K562 (cell line): Measurements from ENCODE around the gene CALHM3. TPM values are rescaled to one million over a fixed set of nuclear protein-coding genes. Genes with fewer than 3 reads are reported as not detected.

Experiments
- ATAC-seq: fragments of 200-7000 bp; cut with Tn5 transposase; 3 replicates; pipeline ENCODE4 v1.9.1; 2020; ENCODE audit warnings: moderate library complexity
- BruUV-seq: library from RNA; stranded (reverse); fragments of 400-500 nt; replicated peaks from 2 replicates; lab custom pipeline; 2021; lab: Mats Ljungman, UMichigan
- CTCF ChIA-PET: fragments of 300-600 bp; formaldehyde crosslinking; extraction: SDS; loops from one replicate; lab custom pipeline; 2021; ENCODE audit warnings: low intra/inter-chr PET ratio; lab: Yijun Ruan, JAX
- POLR2A ChIA-PET: fragments of 300-600, 350-650 bp; sonication (Branson Sonifier 250); formaldehyde crosslinking; extraction: SDS; loops from one replicate; lab custom pipeline; 2021; ENCODE audit warnings: antibody characterized with exemption, inconsistent platforms; lab: Yijun Ruan, JAX
- DNase-seq, 4 experiments: peaks; one replicate each; pipeline versions ENCODE4 v3.0.0 to v3.0.0-alpha.2; 2011 to 2018; ENCODE audit warnings: low spot score in 3 of 4, mixed read lengths in 3 of 4; ENCODE audit errors: extremely low read depth in 1 of 4
- FAIRE-seq: peaks from 2 replicates; lab custom pipeline; 2011; peaks lifted over from hg19 to GRCh38; lab: Jason Lieb, UNC
- H2AFZ ChIP-seq: 2 replicates; pipeline ENCODE4 v1.6.0; 2011; ENCODE audit warnings: low read depth, low read length, control low read depth, inconsistent platforms
- H3K27ac ChIP-seq: fragments of 200-600 bp; 3 replicates; pipeline ENCODE4 v1.8.0; 2011; ENCODE audit warnings: low read depth, mild to moderate bottlenecking, control low read depth, inconsistent platforms, low read length, moderate library complexity, mixed read lengths; ENCODE audit errors: extremely low read depth
- H3K27me3 ChIP-seq, 2 experiments: fragments of 300-600 bp in 1 of 2; 2 replicates in 1 of 2; 3 replicates in 1 of 2; pipeline versions ENCODE4 v1.6.0 to v1.8.0; 2011; ENCODE audit warnings: inconsistent platforms in 2 of 2, low read length in 2 of 2, mild to moderate bottlenecking in 1 of 2, mixed read lengths in 1 of 2, moderate library complexity in 1 of 2; ENCODE audit not compliant: control insufficient read depth in 2 of 2, insufficient read depth in 2 of 2
- H3K36me3 ChIP-seq: fragments of 300-600 bp; 3 replicates; pipeline ENCODE4 v1.8.0; 2011; ENCODE audit warnings: mild to moderate bottlenecking, low read length, inconsistent platforms; ENCODE audit not compliant: control insufficient read depth, insufficient read depth
- H3K4me1 ChIP-seq, 2 experiments: fragments of 200-600 bp in 1 of 2; replicated peaks in 1 of 2; 2 replicates in 1 of 2; 3 replicates in 1 of 2; pipeline versions ENCODE4 v1.5.1 to v1.8.0; 2011; ENCODE audit warnings: inconsistent platforms in 2 of 2, low read length in 2 of 2, mild to moderate bottlenecking in 1 of 2, mixed read lengths in 1 of 2, moderate library complexity in 1 of 2; ENCODE audit not compliant: control insufficient read depth in 2 of 2, insufficient read depth in 2 of 2
- H3K4me2 ChIP-seq: 2 replicates; pipeline ENCODE4 v1.6.1; 2011; ENCODE audit warnings: low read length, control low read depth, inconsistent platforms, mixed read lengths; ENCODE audit not compliant: insufficient read depth
- H3K4me3 ChIP-seq: fragments of 200-600 bp; sonication (generic), shearing (Covaris generic); 2 replicates; pipeline ENCODE4 v1.5.1; 2016; ENCODE audit warnings: control low read depth, inconsistent platforms
- H3K79me2 ChIP-seq: fragments of 200-600 bp; 3 replicates; pipeline ENCODE4 v1.8.0; 2011; ENCODE audit warnings: low read length, inconsistent platforms; ENCODE audit not compliant: control insufficient read depth, insufficient read depth
- H3K9ac ChIP-seq, 2 experiments: 2 replicates each; pipeline versions ENCODE4 v1.6.0 to v1.6.1; 2011; ENCODE audit warnings: low read depth in 2 of 2, low read length in 2 of 2, control low read depth in 1 of 2, inconsistent platforms in 1 of 2, mild to moderate bottlenecking in 1 of 2, mixed read lengths in 1 of 2; ENCODE audit not compliant: insufficient read depth in 1 of 2
- H3K9me1 ChIP-seq: one replicate; pipeline ENCODE4 v1.6.0; 2011; ENCODE audit warnings: inconsistent platforms, mild to moderate bottlenecking, low read length, moderate library complexity; ENCODE audit not compliant: control insufficient read depth, insufficient read depth
- H3K9me3 ChIP-seq: replicated peaks from 2 replicates; pipeline ENCODE4 v1.5.1; 2011; ENCODE audit warnings: low read depth, low read length, inconsistent platforms; ENCODE audit not compliant: control insufficient read depth, insufficient read depth
- H4K20me1 ChIP-seq: replicated peaks from 2 replicates; pipeline ENCODE4 v1.6.1; 2011; ENCODE audit warnings: low read length, inconsistent platforms, mixed read lengths; ENCODE audit not compliant: control insufficient read depth, insufficient read depth
- BRD9 ChIP-seq: fragments of 450-650 bp; IDR thresholded peaks from 2 replicates; pipeline ENCODE4 v1.6.1; 2018; ENCODE audit warnings: low read depth; ENCODE audit not compliant: partially characterized antibody
- FOXM1 ChIP-seq, 2 experiments: fragments of 450-650 bp in 1 of 2; sonication (generic) in 1 of 2; formaldehyde crosslinking in 1 of 2; IDR thresholded peaks; 2 replicates each; pipeline versions ENCODE4 v1.6.1 to v1.9.0; 2017 to 2022; ENCODE audit warnings: low read depth in 2 of 2, mild to moderate bottlenecking in 2 of 2, missing genetic modification reagents in 1 of 2, moderate library complexity in 1 of 2
- LCOR ChIP-seq: sonication (generic); formaldehyde crosslinking; IDR thresholded peaks from 2 replicates; pipeline ENCODE4 v1.8.0; 2022; ENCODE audit warnings: mild to moderate bottlenecking, missing genetic modification reagents
- STAT5B ChIP-seq: fragments of 250-450 bp; sonication (Bioruptor Pico); IDR thresholded peaks from 2 replicates; pipeline ENCODE4 v1.8.0; 2021; ENCODE audit warnings: mild to moderate bottlenecking, inconsistent platforms
- TSC22D4 ChIP-seq: fragments of 450-650 bp; IDR thresholded peaks from 2 replicates; pipeline ENCODE4 v1.6.1; 2016; ENCODE audit warnings: missing genetic modification characterization, missing biosample characterization, control low read depth
- ZNF175 ChIP-seq: fragments of 200-800 bp; sonication (Bioruptor generic); IDR thresholded peaks from 2 replicates; pipeline ENCODE4 v1.6.1; 2016; ENCODE audit warnings: low read depth, mild to moderate bottlenecking, missing genetic modification characterization, missing compliant biosample characterization
- ZNF436 ChIP-seq: fragments of 250-450, 450-650 bp; sonication (Bioruptor Pico); formaldehyde crosslinking; IDR thresholded peaks from 2 replicates; pipeline ENCODE4 v1.7.0; 2020; ENCODE audit warnings: mild to moderate bottlenecking
- ZNF780A ChIP-seq: fragments of 250-450 bp; sonication (Bioruptor Pico); IDR thresholded peaks from 2 replicates; pipeline ENCODE4 v1.5.0; 2021; ENCODE audit warnings: mild to moderate bottlenecking
- WGBS: fragments of 100-300 bp; shearing (Covaris generic); methylation state at CpG from one replicate; pipeline ENCODE4 v1.1.6; 2016; ENCODE audit warnings: low coverage, mixed read lengths; ENCODE audit not compliant: insufficient coverage; ENCODE audit errors: missing lambda C conversion rate; 5-methylcytosine and 5-hydroxymethylcytosine counted together
- in situ Hi-C: fragments of 300-500 bp; cut with MboI; formaldehyde crosslinking; loops from 4 replicates; pipeline ENCODE4 v1.15.0; 2018; ENCODE audit warnings: inconsistent platforms, mixed read lengths
- intact Hi-C: fragments of 100-400 bp; cut with micrococcal nuclease; formaldehyde crosslinking; loops from 2 replicates; pipeline ENCODE4 v1.14.2; 2022
- polyA plus RNA-seq, 8 experiments: library from polyadenylated mRNA; depleted of rRNA in 4 of 8; stranded (reverse) in 5 of 8; unstranded in 3 of 8; fragments of >200 nt; fragmentation: Nextera tagmentation in 2 of 8; fragmentation: Illumina TruSeq in 1 of 8; extraction: Ambion mirVana in 2 of 8; extraction: Trizol in 1 of 8; gene quantifications; 2 replicates each; pipeline versions ENCODE4 v1.2.1 to v1.2.3, GENCODE V29; 2011 to 2014; ENCODE audit warnings: inconsistent platforms in 1 of 8, missing spikeins in 1 of 8
- total RNA-seq, 7 experiments: library from RNA; depleted of rRNA in 6 of 7; stranded (reverse); fragments of >200 nt in 6 of 7; fragmentation: Illumina TruSeq in 2 of 7; extraction: Trizol in 2 of 7; gene quantifications; 2 replicates each; pipeline versions ENCODE4 v1.2.1 to v1.2.3, GENCODE V29; 2011 to 2021; ENCODE audit warnings: low replicate concordance in 1 of 7
- TF ChIP-seq, protein P1 (sequence below): fragments of 450-650 bp; IDR thresholded peaks from 2 replicates; pipeline ENCODE4 v1.6.1; 2018; ENCODE audit warnings: mild to moderate bottlenecking, low read depth; ENCODE audit not compliant: partially characterized antibody
- TF ChIP-seq, protein P2 (sequence below): sonication (generic); formaldehyde crosslinking; IDR thresholded peaks from 2 replicates; pipeline ENCODE4 v1.8.0; 2022; ENCODE audit warnings: mild to moderate bottlenecking, missing genetic modification reagents

Gene CALHM3
- total and polyA plus RNA-seq, 9 of the 15 experiments (the other 6 are each of a cell fraction or from before 2014, with no cell fraction given), result not detected

DNA sequence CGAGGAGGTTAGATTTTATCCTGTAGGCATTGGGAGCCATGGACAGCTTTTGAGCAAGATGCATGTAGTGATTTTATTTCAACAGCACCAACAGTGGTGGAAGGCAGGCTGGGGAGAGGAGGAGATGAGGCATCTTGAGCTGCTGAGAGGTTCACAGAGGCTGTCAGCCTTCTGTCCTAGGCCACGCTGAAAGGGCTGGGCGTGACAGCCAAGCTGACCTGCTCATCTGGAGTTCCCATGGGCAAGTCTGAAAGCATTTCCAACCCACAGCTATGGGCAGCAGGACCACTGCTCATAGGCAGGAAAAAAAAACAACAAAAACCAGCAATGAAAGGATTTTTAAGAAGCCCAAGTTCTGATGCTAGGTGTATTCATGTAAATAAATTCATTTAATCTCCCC, 22.1 kb upstream of the CALHM3 start:
- in situ Hi-C loops, result no loop called here
- FAIRE-seq (no peak), ATAC-seq (no peak), DNase-seq (no peak)
- peaks cover 0 to 10% of the 10 kb centered on the region in 2 experiments; a peak in 4 of 5 replicates for H3K4me1 ChIP-seq
- H3K27ac ChIP-seq, result no peak overlapping the region
- ChIA-PET CTCF (no interaction called here), POLR2A (no interaction called here)
- H2AFZ ChIP-seq, result no peak overlapping the region
- H4K20me1 ChIP-seq, result no peaks in the 10 kb centered on the region
- no TSS peak for BruUV-seq
- 0% methylated on average over 2 of the region's 3 CpGs for WGBS
- TF ChIP-seq, protein P1, sequence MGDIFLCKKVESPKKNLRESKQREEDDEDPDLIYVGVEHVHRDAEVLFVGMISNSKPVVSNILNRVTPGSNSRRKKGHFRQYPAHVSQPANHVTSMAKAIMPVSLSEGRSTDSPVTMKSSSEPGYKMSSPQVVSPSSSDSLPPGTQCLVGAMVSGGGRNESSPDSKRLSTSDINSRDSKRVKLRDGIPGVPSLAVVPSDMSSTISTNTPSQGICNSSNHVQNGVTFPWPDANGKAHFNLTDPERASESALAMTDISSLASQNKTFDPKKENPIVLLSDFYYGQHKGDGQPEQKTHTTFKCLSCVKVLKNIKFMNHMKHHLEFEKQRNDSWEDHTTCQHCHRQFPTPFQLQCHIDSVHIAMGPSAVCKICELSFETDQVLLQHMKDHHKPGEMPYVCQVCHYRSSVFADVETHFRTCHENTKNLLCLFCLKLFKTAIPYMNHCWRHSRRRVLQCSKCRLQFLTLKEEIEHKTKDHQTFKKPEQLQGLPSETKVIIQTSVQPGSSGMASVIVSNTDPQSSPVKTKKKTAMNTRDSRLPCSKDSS, result no peak
- TF ChIP-seq TSC22D4 (no peak), LCOR (CRISPR knock-in tag) (no peak)
- H3K79me2 ChIP-seq, result no peaks in the 10 kb centered on the region
- peaks cover 13 to 31% of the 10 kb centered on the region in 2 experiments; a peak in 3 of 5 replicates for H3K27me3 ChIP-seq
- H3K9me1 ChIP-seq, result no peaks in the 10 kb centered on the region
- no peak overlapping the region for H3K4me2 ChIP-seq
- intact Hi-C loops, result loop anchor here (5.0 kb wide), 1 partner anchor 41 kb away; no protein-coding TSS in a partner anchor
- no peaks in the 10 kb centered on the region for H3K9me3 ChIP-seq
- no peak overlapping the region for H3K9ac ChIP-seq
- no peak overlapping the region for H3K4me3 ChIP-seq
- no peaks in the 10 kb centered on the region for H3K36me3 ChIP-seq

DNA sequence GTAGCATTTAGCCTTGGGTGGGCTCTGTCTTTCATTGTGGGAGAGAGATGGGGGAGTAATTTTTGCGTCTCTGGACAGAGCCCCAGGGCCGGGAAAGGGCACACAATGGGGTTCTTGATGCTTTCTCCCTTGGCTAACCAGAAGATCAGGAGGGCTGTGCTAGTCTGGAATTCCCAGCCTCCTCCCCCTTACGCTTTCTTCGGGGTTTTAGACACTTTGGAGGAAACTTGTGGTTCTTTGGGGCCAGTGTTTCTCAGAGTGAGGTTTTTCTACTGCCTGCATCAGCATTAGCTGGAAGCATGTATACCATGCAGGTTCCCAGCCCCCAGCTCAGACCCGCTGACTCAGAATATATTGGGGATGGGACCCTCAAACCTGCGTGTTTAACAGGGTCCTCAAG, 21.4 kb upstream of the CALHM3 start:
- intact Hi-C loops (loop anchor here (5.0 kb wide), 1 partner anchor 42 kb away; no protein-coding TSS in a partner anchor), in situ Hi-C loops (no loop called here)
- H4K20me1 ChIP-seq, result no peaks in the 10 kb centered on the region
- WGBS, result 3% methylated on average over 5 of the region's 6 CpGs
- no peak overlapping the region for H3K4me3 ChIP-seq
- peaks cover 0 to 10% of the 10 kb centered on the region in 2 experiments; a peak in 4 of 5 replicates for H3K4me1 ChIP-seq
- no peaks in the 10 kb centered on the region for H3K9me1 ChIP-seq
- BruUV-seq, result no TSS peak
- no peak overlapping the region for H3K27ac ChIP-seq
- H3K79me2 ChIP-seq, result no peaks in the 10 kb centered on the region
- H3K9me3 ChIP-seq, result no peaks in the 10 kb centered on the region
- no peak for DNase-seq
- H3K9ac ChIP-seq, result no peak overlapping the region
- POLR2A ChIA-PET, result interaction anchor here (1.2 kb wide), 1 partner anchor 10 kb away, joined by 3 read pairs; no protein-coding TSS in a partner anchor
- H3K27me3 ChIP-seq, result peaks cover 13 to 37% of the 10 kb centered on the region in 2 experiments; a peak in 3 of 5 replicates
- FAIRE-seq, result no peak
- TF ChIP-seq STAT5B (CRISPR knock-in tag), result no peak
- no peak for TF ChIP-seq FOXM1 (IDR thresholded peaks at IDR 0.05; ENCODE audit: low read depth)
- TF ChIP-seq FOXM1 (CRISPR knock-in tag; IDR thresholded peaks at IDR 0.05; ENCODE audit: low read depth), result no peak
- TF ChIP-seq BRD9, result no peak
- no peak for TF ChIP-seq ZNF780A (CRISPR knock-in tag)
- TF ChIP-seq, protein P2, sequence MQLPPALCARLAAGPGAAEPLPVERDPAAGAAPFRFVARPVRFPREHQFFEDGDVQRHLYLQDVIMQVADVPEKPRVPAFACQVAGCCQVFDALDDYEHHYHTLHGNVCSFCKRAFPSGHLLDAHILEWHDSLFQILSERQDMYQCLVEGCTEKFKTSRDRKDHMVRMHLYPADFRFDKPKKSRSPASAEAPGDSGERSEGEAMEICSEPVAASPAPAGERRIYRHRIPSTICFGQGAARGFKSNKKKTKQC (CRISPR knock-in tag), result no peak
- TF ChIP-seq ZNF175 (CRISPR knock-in tag), result no peak
- no peak for TF ChIP-seq ZNF436 (CRISPR knock-in tag)
- H3K36me3 ChIP-seq, result no peaks in the 10 kb centered on the region
- no peak for ATAC-seq
- no peak overlapping the region for H2AFZ ChIP-seq
- CTCF ChIA-PET, result no interaction called here
- no peak overlapping the region for H3K4me2 ChIP-seq
